Prostate gland (tissue), 2 donors: ENCODE measurements around the gene MGAT1.

Experiments used
- POLR2A ChIP-seq: fragments of 450-650 bp; IDR thresholded peaks from one replicate; pipeline ENCODE4 v1.6.1; 2016; ENCODE audit warnings: antibody characterized with exemption, mild to moderate bottlenecking
- POLR2AphosphoS5 ChIP-seq: sonication (generic); formaldehyde crosslinking; IDR thresholded peaks from one replicate; pipeline ENCODE4 v1.6.1; 2017; ENCODE audit warnings: antibody characterized with exemption
- TF ChIP-seq, protein P1 (sequence below), 4 experiments: fragments of 200-600 bp in 2 of 4; fragments of 450-650 bp in 2 of 4; sonication (generic) in 2 of 4; IDR thresholded peaks; 1 replicate in 3 of 4; 2 replicates in 1 of 4; pipeline ENCODE4 v1.5.1; 2016 to 2019; ENCODE audit warnings: antibody characterized with exemption in 4 of 4, mild to moderate bottlenecking in 2 of 4, moderate library complexity in 2 of 4

GRCh38 chr5:180792287-180792964 lies 10.2 kb downstream of the MGAT1 start:
- TF ChIP-seq POLR2A (no peak), POLR2AphosphoS5 (no peak)
- TF ChIP-seq, protein P1, sequence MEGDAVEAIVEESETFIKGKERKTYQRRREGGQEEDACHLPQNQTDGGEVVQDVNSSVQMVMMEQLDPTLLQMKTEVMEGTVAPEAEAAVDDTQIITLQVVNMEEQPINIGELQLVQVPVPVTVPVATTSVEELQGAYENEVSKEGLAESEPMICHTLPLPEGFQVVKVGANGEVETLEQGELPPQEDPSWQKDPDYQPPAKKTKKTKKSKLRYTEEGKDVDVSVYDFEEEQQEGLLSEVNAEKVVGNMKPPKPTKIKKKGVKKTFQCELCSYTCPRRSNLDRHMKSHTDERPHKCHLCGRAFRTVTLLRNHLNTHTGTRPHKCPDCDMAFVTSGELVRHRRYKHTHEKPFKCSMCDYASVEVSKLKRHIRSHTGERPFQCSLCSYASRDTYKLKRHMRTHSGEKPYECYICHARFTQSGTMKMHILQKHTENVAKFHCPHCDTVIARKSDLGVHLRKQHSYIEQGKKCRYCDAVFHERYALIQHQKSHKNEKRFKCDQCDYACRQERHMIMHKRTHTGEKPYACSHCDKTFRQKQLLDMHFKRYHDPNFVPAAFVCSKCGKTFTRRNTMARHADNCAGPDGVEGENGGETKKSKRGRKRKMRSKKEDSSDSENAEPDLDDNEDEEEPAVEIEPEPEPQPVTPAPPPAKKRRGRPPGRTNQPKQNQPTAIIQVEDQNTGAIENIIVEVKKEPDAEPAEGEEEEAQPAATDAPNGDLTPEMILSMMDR (IDR thresholded peaks at IDR 0.05), result no peak
